Activated naive CD4-positive, alpha-beta T cell (primary cell): ENCODE measurements around the gene FBXL17.
"Not testable (repeated sequence)": the region's sequence is repeated elsewhere in the genome, so short reads cannot be mapped to it uniquely, and the experiment has no call there.

Experiments
- DNase-seq, 4 experiments: peaks; one replicate each; lab custom pipeline; 2025; lab: John Stamatoyannopoulos, UW

Gene FBXL17

DNA sequence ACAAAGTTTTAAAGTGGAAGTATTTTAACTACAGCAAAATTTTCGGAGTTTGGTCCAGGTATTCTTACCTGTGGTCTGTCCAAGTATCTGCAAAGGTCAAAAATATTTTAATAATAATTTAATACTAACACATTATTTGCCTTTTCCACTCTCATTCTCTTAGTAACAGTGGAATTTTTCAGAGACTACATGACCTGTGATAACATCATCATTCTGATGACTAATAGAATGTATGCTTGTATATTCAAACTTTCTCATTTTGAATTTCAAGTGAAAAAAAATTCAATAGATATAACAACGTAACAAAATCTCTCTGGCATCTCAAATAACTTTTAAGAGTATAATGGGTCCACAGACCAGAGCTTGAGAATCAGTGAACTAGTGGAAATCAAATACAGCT, 78.3 kb downstream of the FBXL17 start:
- no peak for DNase-seq

DNA sequence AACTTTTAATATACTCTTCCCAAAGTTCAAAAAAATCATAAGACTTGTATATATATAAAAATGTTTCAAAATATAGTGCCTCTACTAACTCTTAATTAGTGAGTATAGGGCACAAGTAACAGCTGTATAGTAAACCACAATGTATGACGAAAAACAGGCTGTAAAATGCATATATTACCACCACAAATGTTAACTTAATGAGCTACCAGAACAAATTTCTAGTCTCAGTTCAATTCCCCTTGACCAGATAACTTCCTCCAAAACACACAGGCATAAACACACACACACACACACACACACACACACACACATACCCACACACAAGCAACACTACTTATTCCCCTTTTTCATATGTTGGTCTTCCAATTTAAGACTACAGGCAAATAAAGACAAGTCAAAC, 78.8 kb downstream of the FBXL17 start:
- DNase-seq: no peak

DNA sequence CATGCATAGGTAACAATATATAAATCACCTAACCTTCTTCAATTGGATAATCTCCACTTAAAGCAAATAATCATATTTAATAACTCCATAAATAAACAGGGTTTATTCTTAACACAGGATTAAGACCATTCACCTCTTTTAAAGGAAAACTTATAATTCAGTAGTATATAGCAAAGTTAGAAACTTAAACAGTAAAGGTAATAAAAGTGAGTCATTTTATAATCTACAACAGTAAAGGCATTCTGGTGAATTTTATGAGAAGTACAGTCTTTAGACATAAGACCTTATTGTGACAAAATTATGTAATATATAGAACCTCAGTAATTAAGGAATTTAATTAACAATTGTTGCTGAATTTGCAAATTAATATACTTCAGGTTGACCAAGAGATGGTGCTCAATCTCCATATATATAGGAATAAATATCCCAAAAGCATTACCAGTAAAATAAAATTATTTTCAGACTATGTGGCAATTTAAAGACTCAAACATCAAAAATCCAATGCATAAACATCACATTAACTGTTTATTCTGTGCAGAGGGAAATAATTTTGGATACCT, 84.8 kb downstream of the FBXL17 start:
- no peak for DNase-seq

DNA sequence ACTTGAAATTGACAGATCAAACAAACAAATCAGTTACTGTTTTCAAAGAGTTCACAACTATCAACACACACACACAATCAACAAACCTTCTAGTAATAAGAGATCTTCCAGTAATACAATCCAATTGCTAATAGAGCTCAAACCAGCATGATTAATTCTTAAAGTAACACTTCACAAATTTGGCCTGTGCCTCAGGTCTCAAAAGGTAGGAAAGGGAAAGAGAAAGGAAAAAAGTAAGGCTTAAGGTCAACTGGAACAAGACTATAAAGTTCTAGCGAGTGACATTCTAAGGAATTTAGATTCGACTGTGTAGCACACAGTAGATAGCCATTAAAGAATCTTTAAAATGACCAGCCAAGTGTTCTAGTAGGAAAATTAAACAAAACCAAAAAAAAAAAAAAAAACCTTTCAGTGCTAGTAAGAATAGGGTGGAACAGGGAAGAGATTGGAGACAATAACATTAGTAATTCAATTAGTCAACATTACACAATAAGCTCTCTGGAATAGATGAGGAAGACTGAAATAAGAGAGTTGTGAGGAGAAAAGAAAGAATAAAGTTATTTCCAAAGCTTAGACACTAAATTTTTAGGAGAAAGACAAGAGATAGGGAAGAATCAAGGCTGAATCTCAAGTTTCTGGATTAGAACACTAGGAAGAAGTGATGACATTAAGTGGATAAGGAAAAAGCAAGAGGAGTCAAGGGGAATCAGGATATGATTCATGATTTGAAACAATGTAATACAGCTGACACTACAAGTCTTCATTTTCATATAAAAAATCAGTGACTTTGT, 86.1 kb downstream of the FBXL17 start:
- DNase-seq: no peak

DNA sequence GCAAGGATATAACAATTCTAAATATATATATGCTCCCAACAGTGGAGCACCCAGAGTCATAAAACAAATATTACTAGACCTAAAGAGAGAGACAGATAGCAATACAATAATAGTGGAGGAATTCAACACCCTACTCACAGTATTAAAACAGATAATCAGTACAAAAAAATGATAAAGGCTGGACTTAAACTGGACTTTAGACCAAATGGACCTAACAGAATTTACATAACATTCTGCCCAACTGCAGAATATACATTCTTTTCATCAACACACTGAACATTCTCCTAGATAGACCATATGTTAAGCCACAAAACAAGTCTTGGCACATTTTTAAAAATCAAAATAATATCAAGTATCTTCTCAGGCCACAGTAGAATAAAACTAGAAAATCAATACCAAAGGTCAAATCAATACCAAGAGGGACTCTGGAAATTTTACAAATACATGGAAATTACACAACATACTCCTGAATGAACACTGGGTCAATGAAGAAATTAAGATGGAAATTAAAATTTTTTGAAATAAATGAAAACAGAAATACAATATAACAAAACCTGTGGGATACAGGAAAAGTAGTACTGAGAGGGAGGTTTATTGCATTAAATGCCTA, 100.8 kb downstream of the FBXL17 start:
- no peak for DNase-seq

DNA sequence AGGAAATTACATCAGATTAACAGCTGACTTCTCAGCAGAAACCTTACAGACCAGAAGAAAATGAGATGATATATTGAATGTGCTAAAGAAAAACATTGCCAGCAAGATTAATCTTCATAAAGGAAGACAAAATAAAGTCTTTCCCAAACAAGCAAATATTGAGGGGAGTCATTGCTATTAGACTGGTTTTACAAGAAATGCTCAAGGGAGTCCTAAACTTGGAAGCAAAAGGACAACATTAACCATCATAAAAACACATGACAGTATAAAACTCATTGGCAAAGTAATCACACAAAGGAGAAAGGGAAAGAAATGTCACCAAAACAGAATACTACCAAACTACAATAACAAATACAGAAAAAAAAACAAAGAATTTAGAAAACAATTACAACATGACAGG, 101.7 kb downstream of the FBXL17 start:
- DNase-seq: no peak

DNA sequence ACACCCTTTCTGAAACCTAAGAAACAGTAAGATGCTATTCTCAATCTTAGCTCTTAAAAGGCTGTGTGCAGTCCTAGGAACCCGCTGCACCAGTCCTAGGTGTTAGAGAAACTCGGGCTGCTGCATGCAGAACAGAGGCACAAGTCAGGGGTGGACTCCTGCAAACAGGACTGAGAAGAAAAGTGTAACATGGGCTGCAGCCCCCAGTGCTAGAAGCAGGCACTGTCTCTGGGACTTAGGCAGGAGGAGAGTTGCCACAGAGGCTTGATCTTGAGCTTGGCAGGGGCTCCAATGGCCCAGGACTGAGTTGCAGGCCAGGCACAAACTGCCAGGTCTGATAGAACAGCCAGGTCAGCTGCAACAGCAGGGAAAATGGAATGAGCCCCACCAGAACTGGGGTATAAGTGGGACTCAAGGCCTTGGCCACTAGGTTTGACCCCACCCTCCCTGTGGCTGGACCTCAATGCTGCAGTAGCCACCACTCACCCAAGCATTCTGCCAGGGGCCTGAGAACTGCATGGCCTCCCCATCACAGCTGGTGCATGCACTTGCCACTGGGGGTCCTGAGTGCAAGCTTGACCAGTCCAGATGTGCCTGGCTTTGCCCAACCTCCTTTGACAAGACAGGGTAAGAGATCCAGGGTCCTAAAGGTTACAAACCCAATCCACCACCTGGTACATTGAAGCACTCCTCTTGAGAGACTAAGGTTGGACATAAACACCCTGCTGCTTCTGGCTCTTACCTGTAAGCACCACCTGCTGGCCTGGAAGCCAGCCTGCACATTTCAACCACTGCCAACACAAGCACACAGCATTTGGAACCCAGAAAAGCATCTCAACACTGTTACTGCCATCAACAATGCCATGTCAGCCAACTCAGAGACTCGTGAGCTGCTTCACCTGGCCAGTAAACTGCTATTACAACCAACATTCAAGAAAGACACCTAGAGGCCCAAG, 103.3 kb downstream of the FBXL17 start:
- DNase-seq: no peak

DNA sequence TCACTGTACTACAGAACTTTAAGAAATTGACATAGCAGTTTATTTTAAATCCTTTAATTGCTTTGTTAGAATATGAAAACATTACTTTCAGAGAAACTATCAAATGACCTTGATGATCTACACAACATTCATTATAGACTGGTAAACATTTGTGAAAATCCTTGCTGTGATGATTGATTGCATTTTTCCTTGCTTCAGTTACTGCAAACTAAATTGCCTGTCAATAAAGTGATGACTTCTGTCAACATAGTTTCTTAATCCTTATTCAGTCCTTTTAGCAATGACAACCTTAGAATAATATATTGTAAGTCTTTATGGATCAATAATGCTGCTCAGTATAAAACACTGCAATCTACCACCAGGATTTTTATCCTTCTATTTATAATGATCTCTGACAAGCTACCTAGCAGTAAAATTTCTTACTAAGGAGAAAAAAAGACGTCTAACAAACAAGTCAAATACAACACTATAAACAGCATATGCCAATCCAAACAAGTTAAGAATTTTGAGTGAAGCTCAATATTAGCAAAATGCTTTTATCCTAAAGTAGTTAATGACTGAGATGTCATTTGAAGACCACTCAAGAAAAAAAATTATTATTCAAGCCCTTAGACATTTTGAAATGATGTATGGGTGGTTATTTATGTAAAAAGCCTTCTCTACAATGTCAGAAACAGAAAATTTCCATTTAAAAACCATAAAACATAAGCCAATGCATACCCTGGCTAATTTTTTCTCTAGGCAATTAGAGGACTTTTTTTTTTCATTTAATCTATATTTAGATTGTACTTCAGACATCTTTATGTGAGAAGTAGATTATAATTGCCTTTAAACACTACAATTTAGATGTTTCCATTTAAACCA, 105.5 kb downstream of the FBXL17 start:
- no peak for DNase-seq

DNA sequence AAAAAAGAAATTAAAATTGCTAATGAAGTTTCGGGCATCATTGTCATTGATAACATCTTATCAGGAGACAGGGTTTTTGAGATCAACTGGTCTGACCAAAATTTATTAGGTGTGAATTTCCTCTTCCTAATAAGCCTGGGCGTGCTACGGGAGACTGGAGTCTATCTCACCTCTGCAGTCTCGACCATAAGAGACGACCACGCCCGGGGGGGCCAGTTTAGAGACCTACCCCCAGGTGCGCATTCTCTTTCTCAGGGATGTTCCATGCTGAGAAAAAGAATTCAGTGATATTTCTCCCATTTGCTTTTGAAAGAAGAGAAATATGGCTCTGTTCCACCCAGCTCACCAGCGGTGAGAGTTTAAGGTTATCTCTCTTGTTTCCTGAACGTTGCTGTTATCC, 107.8 kb downstream of the FBXL17 start:
- DNase-seq: not testable (repeated sequence)

DNA sequence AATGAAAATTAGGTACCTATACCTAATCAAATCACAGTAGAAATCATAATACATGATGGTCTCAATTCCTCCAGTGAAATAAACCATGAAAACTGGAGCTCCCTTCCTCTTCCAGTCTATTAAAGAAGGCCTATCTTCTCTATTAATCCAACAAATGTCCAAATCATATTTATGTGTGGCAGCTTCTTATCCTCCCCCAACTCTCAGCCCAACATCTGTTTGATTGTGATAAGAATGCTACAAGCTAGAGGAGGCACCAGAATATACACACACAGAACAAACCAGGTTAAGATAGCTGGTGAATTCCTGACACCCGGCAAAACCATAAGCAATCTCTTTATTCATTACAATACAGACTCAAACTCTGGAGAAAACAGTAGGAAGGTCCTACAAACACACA, 110.8 kb downstream of the FBXL17 start:
- DNase-seq: no peak

DNA sequence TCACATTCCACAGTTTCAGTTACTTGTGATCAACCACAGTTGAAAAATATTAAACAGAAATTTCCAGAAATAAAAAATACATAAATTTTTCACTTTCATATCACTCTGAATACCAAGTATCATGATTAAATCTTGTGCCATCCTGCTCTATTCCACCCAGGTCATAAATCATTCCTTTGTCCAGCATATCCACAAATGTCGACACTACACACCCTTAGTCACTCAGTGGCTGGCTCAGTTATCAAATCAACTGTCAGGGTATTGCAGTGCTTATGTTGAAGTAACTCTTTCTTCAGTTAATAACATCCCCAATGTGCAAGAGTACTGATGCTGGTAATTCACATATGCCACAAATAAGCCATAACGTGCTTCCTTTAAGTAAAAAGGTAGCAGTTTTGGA, 115.7 kb downstream of the FBXL17 start:
- DNase-seq: no peak

DNA sequence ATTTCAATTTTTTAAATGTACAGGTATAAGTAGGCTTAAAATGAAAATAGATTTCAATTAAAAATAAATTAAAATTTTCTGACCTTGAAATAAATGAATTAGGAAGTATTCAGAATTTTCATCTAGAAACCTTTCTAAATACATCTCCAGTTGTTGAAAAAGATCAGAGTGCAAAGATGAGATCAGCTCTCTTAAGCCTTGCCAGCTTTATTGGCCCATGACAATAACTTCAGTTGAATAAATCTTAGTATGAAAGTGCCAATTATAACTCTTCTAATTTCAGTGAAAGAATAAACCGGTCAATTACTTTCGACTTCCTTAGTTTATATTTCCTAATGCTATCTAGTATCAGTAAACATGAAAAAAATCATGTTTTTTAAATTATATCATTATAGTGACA, 117.4 kb downstream of the FBXL17 start:
- DNase-seq: no peak

DNA sequence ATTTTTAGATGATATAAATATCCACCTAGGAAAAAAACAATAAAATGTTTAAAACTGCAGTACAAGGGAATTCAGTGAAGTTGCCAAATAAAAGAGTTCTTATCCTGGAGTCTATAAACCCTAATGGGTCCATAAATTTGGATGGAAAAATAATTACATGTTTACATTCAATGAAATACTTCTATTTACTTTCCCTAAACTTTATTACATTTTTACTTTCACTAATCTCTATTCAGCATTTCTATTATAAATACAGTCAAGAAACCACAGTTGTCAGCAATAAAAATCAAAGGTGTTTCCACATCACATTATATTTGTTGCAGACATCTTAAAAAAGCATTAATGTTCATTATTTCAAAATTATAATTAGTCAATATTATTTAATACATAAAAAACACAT, 118.6 kb downstream of the FBXL17 start:
- no peak for DNase-seq

DNA sequence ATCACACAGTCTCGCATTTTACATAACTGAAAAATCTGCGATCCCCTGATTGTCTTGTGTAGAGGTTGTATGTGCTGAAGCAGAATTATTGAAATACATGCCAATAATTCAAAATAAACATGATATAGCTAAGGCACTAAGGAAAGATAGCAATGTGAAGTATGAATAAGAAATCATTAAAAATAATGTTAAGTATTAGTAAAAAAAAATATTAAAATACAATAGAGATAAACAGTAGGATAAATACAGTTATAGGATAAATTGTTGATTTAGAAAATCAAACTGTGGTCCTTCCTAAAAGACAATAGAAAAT, 121.1 kb downstream of the FBXL17 start:
- no peak for DNase-seq

DNA sequence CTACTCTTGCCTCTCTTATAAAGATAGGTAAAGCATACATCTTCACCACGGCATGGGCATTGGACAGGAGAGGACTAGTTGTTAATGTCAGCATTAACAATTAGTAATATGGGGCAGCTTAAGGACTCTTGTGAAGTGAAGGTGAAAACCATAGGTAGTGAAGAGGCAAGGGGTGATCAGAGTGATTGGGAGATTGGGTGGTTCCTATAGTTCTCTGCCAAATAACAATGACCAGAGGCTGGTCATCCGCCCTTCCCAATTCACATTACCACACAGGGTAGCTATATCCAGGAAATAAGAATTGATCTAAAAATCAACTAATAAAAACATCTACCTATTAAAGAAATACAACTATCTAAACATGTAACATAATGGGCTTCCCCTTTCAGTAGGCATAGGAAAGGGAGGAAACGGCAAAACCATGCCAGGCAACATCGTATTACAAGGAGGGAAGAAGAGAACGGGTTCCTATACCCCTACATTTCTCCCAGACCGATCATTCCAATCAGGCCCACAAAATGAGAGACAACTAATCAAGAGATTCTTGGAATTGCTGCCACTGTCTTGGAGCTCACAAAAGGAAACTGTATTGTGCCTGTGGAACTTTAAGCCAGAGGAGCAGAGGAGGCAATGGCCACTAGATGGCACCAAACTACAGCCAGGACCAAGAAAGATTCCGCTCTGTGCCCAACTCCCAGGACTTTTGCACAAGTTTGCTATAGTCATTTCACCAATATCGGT, 121.6 kb downstream of the FBXL17 start:
- peak; percentile 1 to 34 (median 16) for DNase-seq

DNA sequence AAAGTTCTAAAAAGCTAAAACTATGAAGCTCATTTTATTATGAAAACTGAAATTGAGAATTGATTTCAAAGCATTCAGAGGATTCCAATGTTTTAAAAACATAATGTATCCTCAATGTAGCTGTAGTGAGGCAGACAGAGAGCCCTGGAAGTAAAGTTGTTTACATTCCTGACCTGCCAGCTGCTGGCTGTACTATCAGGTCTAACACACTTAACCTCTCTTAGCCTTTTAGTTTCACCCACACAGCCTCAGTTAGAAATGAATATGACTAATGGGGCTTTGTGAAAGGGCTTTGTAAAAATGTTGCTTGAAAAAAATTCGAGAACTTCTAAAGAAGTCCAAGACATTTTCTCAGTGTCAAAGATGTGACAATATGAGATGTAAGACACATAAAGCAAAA, 122.6 kb downstream of the FBXL17 start:
- DNase-seq: no peak

DNA sequence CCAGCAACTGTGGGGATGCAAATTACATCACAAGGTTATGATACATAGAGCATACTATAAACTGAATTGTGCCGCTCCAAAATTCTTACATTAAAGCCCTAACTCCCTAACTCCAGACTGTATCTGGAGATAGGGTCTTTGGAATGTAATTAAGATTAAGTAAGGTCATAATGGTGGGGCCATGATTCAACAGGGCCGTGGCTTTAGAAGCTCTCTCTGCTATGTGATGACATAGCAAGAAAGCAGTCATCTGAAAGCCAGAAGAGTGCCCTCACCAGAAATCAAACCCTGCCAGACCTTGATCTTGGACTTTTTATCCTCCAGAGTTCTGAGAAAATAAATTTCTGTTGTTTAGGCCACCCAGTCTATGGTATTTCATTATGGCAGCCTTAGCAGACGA, 123.9 kb downstream of the FBXL17 start:
- DNase-seq: no peak

DNA sequence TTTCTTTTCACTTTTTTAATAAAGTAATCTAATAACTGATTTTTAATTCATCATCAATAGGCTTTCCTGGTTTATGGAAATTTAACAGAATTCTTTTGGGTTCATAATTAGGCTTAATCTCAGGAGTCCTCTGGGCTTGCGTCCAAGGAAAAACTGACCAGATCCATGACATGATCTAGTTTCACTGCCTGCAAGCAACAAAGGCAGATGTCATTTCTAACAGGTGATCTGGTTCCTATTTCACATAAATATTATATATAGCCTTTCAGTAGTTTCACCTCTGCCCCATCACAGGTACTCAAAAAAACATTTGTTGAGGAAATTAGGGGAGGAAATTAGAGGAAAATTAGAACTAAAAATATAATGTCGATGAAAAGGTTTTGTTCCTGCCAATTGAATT, 126.4 kb downstream of the FBXL17 start:
- no peak for DNase-seq

DNA sequence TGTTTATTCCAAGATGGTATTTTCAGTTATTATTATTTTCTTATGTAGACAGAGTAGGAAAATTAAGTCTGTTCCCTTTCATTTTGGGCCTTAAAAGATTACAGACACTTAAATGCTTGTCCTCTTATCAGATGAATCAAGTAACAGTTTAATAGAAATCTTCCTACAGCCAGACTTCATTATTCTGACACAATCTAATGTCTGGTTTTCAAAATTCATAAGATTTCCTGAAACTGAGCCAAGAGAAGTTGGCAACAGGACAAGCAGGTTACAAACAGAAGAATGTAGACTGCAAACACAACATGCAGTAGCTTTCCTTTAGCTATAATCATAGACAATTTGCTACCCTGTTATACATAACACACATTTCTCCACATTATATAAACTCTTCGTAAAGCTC, 130.5 kb downstream of the FBXL17 start:
- DNase-seq: no peak

DNA sequence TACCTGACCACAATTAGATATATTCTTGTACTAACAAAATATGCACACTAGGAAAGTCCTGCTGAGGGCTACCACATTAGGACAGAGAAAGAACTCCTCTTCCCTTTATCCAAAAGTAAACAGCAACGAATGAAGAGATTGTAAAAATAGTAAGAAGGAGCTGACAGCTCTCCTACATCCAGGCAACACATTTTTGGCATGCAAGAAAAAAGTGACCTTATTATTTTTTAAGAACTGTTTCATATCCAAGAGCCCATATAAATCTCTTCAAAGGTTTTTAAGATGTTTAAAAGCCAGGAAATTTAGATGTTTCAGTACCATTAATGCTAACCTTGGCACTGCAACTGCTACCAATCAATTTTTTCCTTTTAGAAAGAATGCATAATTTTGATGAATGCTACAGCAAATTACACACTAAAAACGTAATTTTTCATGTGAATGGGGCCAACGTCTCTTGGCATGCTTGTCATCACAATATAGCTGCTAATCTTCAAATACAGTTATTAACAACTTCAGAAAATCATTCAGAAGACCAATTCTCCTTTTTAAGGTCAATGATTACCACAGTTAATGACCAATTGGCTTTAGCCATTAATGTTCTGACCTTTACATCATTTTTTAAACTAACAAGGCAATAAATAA, 132.0 kb downstream of the FBXL17 start:
- no peak for DNase-seq
